HepG2 (cell line): ENCODE measurements around the gene LPO. TPM values are rescaled to one million over a fixed set of nuclear protein-coding genes. Genes with fewer than 3 reads are reported as not detected.

Source experiments
- ATAC-seq: fragments of 200-7000 bp; cut with Tn5 transposase; 3 replicates; pipeline ENCODE4 v1.9.1; 2020; ENCODE audit warnings: mild to moderate bottlenecking, moderate library complexity
- BruUV-seq: library from RNA; stranded (reverse); fragments of 400-500 nt; replicated peaks from 2 replicates; lab custom pipeline; 2021; lab: Mats Ljungman, UMichigan
- CTCF ChIA-PET: fragments of 300-600 bp; formaldehyde crosslinking; extraction: SDS; loops from one replicate; lab custom pipeline; 2021; ENCODE audit warnings: low total read pairs, inconsistent platforms, low intra/inter-chr PET ratio; lab: Yijun Ruan, JAX
- POLR2A ChIA-PET: fragments of 350-600 bp; sonication (Branson Sonifier 250); formaldehyde crosslinking; loops from one replicate; lab custom pipeline; 2020; ENCODE audit warnings: antibody characterized with exemption, inconsistent platforms; lab: Yijun Ruan, JAX
- DNase-seq: peaks from one replicate; pipeline ENCODE4 v3.0.0-alpha.2; 2015; ENCODE audit warnings: low spot score
- FAIRE-seq: peaks from 3 replicates; lab custom pipeline; 2011; peaks lifted over from hg19 to GRCh38; lab: Jason Lieb, UNC
- H2AFZ ChIP-seq: one replicate; pipeline ENCODE4 v1.6.1; 2011; ENCODE audit warnings: low read length, inconsistent platforms
- H3K27ac ChIP-seq: fragments of 300-600 bp; 3 replicates; pipeline ENCODE4 v1.8.0; 2011; ENCODE audit warnings: mixed run types, mild to moderate bottlenecking, mixed read lengths, low read length, inconsistent platforms; ENCODE audit not compliant: insufficient read depth; ENCODE audit errors: extremely low read length
- H3K27me3 ChIP-seq, 2 experiments: fragments of 200-600 bp in 1 of 2; 2 replicates in 1 of 2; 3 replicates in 1 of 2; pipeline versions ENCODE4 v1.6.0 to v1.8.0; 2011; ENCODE audit warnings: low read length in 2 of 2, mild to moderate bottlenecking in 2 of 2, moderate library complexity in 2 of 2, inconsistent platforms in 1 of 2; ENCODE audit not compliant: insufficient read depth in 2 of 2, control insufficient read depth in 1 of 2
- H3K36me3 ChIP-seq, 2 experiments: fragments of 200-600 bp in 1 of 2; replicated peaks in 1 of 2; 2 replicates in 1 of 2; 3 replicates in 1 of 2; pipeline versions ENCODE4 v1.5.1 to v1.8.0; 2011; ENCODE audit warnings: low read length in 2 of 2, inconsistent platforms in 1 of 2; ENCODE audit not compliant: insufficient read depth in 2 of 2, control insufficient read depth in 1 of 2
- H3K4me1 ChIP-seq: 2 replicates; pipeline ENCODE4 v1.5.1; 2012; ENCODE audit warnings: low read length, inconsistent platforms; ENCODE audit not compliant: insufficient read depth
- H3K4me2 ChIP-seq: 2 replicates; pipeline ENCODE4 v1.6.0; 2011; ENCODE audit warnings: low read depth, low read length, inconsistent platforms
- H3K4me3 ChIP-seq, 3 experiments: fragments of 200-600 bp in 1 of 3; sonication (generic), shearing (Covaris generic) in 1 of 3; replicated peaks in 1 of 3; 2 replicates each; pipeline ENCODE4 v1.5.1; 2011 to 2016; ENCODE audit warnings: low read length in 3 of 3, inconsistent platforms in 2 of 3, low read depth in 2 of 3, mild to moderate bottlenecking in 2 of 3, control low read depth in 1 of 3, mixed read lengths in 1 of 3; ENCODE audit not compliant: insufficient read depth in 1 of 3
- H3K79me2 ChIP-seq: one replicate; pipeline ENCODE4 v1.6.1; 2011; ENCODE audit warnings: low read length, inconsistent platforms; ENCODE audit not compliant: insufficient read depth
- H3K9ac ChIP-seq: 2 replicates; pipeline ENCODE4 v1.6.0; 2011; ENCODE audit warnings: mild to moderate bottlenecking, low read depth, low read length, inconsistent platforms; ENCODE audit not compliant: insufficient read depth
- H3K9me3 ChIP-seq: 2 replicates; pipeline ENCODE4 v1.5.1; 2012; ENCODE audit warnings: mild to moderate bottlenecking, low read length
- H4K20me1 ChIP-seq: 2 replicates; pipeline ENCODE4 v1.6.0; 2011; ENCODE audit warnings: inconsistent platforms, mild to moderate bottlenecking, low read length, moderate library complexity; ENCODE audit not compliant: insufficient read depth
- FOXK2 ChIP-seq: fragments of 450-650 bp; IDR thresholded peaks from 2 replicates; pipeline ENCODE4 v1.6.1; 2016
- HNF4A ChIP-seq: sonication (generic); formaldehyde crosslinking; IDR thresholded peaks from 2 replicates; pipeline ENCODE4 v1.4.0; 2020; ENCODE audit warnings: missing genetic modification reagents
- IRF2 ChIP-seq: IDR thresholded peaks from 2 replicates; pipeline ENCODE4 v1.6.1; 2018; ENCODE audit warnings: missing genetic modification reagents, missing compliant biosample characterization
- ISL2 ChIP-seq: sonication (generic); formaldehyde crosslinking; IDR thresholded peaks from 2 replicates; pipeline ENCODE4 v1.5.0; 2020; ENCODE audit warnings: missing genetic modification reagents
- KDM6A ChIP-seq: IDR thresholded peaks from 2 replicates; pipeline ENCODE4 v1.6.1; 2016; ENCODE audit warnings: low read depth
- POLR2G ChIP-seq: fragments of 200-400 bp; formaldehyde crosslinking; IDR thresholded peaks from 2 replicates; pipeline ENCODE4 v1.6.1; 2018; ENCODE audit warnings: mild to moderate bottlenecking, low read depth, low read length, moderate library complexity
- PREB ChIP-seq: sonication (generic); formaldehyde crosslinking; IDR thresholded peaks from 2 replicates; pipeline ENCODE4 v1.4.0; 2020; ENCODE audit warnings: missing genetic modification reagents
- SAP130 ChIP-seq: IDR thresholded peaks from 2 replicates; pipeline ENCODE4 v1.6.1; 2016; ENCODE audit warnings: low read depth
- SNRNP70 ChIP-seq: fragments of 200-400 bp; formaldehyde crosslinking; IDR thresholded peaks from 2 replicates; pipeline ENCODE4 v1.6.1; 2017; ENCODE audit warnings: mild to moderate bottlenecking, low read depth, low read length, moderate library complexity
- TIGD3 ChIP-seq: sonication (generic); formaldehyde crosslinking; IDR thresholded peaks from 2 replicates; pipeline ENCODE4 v1.5.1; 2020; ENCODE audit warnings: mild to moderate bottlenecking, missing genetic modification reagents, borderline replicate concordance
- ZBTB2 ChIP-seq: sonication (generic); formaldehyde crosslinking; IDR thresholded peaks from 2 replicates; pipeline ENCODE4 v1.8.0; 2022; ENCODE audit warnings: low read depth, missing genetic modification reagents
- ZIK1 ChIP-seq: sonication (generic); formaldehyde crosslinking; IDR thresholded peaks from 2 replicates; pipeline ENCODE4 v1.5.0; 2020; ENCODE audit warnings: mild to moderate bottlenecking, low read depth, missing genetic modification reagents, borderline replicate concordance
- ZNF264 ChIP-seq: sonication (generic); formaldehyde crosslinking; IDR thresholded peaks from 2 replicates; pipeline ENCODE4 v1.4.0; 2020; ENCODE audit warnings: missing genetic modification reagents
- ZNF704 ChIP-seq: sonication (generic); formaldehyde crosslinking; IDR thresholded peaks from 2 replicates; pipeline ENCODE4 v1.8.1; 2023; ENCODE audit warnings: mild to moderate bottlenecking, inconsistent platforms, moderate library complexity, missing genetic modification reagents, borderline replicate concordance
- ZZZ3 ChIP-seq: sonication (generic); formaldehyde crosslinking; IDR thresholded peaks from 2 replicates; pipeline ENCODE4 v1.4.0; 2020; ENCODE audit warnings: missing genetic modification reagents, mild to moderate bottlenecking, borderline replicate concordance
- WGBS: methylation state at CpG from one replicate; pipeline ENCODE4 v1.1.6; 2017; ENCODE audit warnings: low lambda C conversion rate; 5-methylcytosine and 5-hydroxymethylcytosine counted together
- in situ Hi-C: cut with HindIII; loops from 2 replicates; pipeline ENCODE4 v1.10.0; 2017; ENCODE audit warnings: low pct_unique_long_range_greater_than_20kb; ENCODE audit not compliant: extremely low pct_ligation_motif_present
- intact Hi-C: fragments of 100-400 bp; cut with micrococcal nuclease; formaldehyde crosslinking; loops from one replicate; pipeline ENCODE4 v1.10.0; 2022; ENCODE audit not compliant: unreplicated experiment
- polyA plus RNA-seq, 8 experiments: library from polyadenylated mRNA; depleted of rRNA in 3 of 8; stranded (reverse) in 7 of 8; unstranded in 1 of 8; fragments of >200 nt; fragmentation: Illumina TruSeq in 4 of 8; extraction: Trizol in 4 of 8; gene quantifications; 2 replicates each; pipeline versions ENCODE4 v1.2.1 to v1.2.3, GENCODE V29; 2011 to 2016; ENCODE audit warnings: low read depth in 4 of 8, missing spikeins in 1 of 8, mixed read lengths in 1 of 8; ENCODE audit not compliant: insufficient read depth in 1 of 8
- total RNA-seq, 5 experiments: library from RNA; depleted of rRNA; stranded (reverse); fragments of >200 nt; fragmentation: Illumina TruSeq; extraction: Trizol; gene quantifications; 2 replicates each; pipeline ENCODE4 v1.2.3, GENCODE V29; 2016; ENCODE audit warnings: low read depth in 1 of 5

LPO gene
- total and polyA plus RNA-seq, 2 of the 13 experiments (the other 11 are each of a cell fraction or from before 2014, with no cell fraction given): not detected

GRCh38 chr17:58219007-58219788 is 19.2 kb upstream of the LPO start, which contains the start of gene MKS1:
Gene MKS1 (minus strand): TSS chr17:58219255. CDS start chr17:58219230, 25 bp downstream.
- Histone ChIP-seq H3K27ac (peak within 1 kb of the TSS; percentile 72), H3K79me2 (no peaks in the 10 kb centered on the region), H3K27me3 (peaks cover 0 to 3% of the 10 kb centered on the region in 2 experiments; a peak in 1 of 5 replicates), H3K4me1 (peaks cover 19% of the 10 kb centered on the region), H3K4me3 (peak within 1 kb of the TSS; percentile 79 to 88 (median 87)), H3K36me3 (peaks cover 5 to 6% of the 10 kb centered on the region in 2 experiments; a peak in 4 of 5 replicates), H3K4me2 (peak within 1 kb of the TSS; percentile 100), H3K9me3 (no peaks in the 10 kb centered on the region), H3K9ac (peak within 1 kb of the TSS; percentile 87), H2AFZ (peak within 1 kb of the TSS; percentile 100), H4K20me1 (no peaks in the 10 kb centered on the region)
- peak; percentile 90 for DNase-seq
- no TSS peak for BruUV-seq
- in situ Hi-C loops (no loop called here), intact Hi-C loops (no loop called here)
- POLR2A ChIA-PET: interaction anchor here (0.8 to 1.3 kb wide), 5 partner anchors 11 to 136 kb away, joined by 3 to 7 read pairs (median 3); partner anchors contain the start of gene DYNLL2
- 5% methylated on average over 14 of the region's 56 CpGs for WGBS
- peak; percentile 99 for ATAC-seq
- CTCF ChIA-PET: interaction anchor here (1.1 to 1.3 kb wide), 2 partner anchors 19 to 31 kb away, joined by 3 to 4 read pairs; no protein-coding TSS in a partner anchor
- FAIRE-seq: peak; percentile 92
- TF ChIP-seq POLR2G (peak; percentile 92), ZBTB2 (peak; percentile 52; the same call in 1 of the 2 replicates), SNRNP70 (no peak), ZNF704 (no peak; the same call in none of the 2 replicates), ZZZ3 (CRISPR knock-in tag) (no peak; the same call in 1 of the 2 replicates), IRF2 (CRISPR knock-in tag) (peak; percentile 94), ZIK1 (CRISPR knock-in tag) (peak; percentile 74; the same call in 1 of the 2 replicates), SAP130 (CRISPR knock-in tag) (peak; percentile 99), ISL2 (CRISPR knock-in tag) (peak; percentile 62; the same call in 1 of the 2 replicates), KDM6A (0 out of 2 replicates have a peak, but pooled peaks have one; percentile 8), HNF4A (CRISPR knock-in tag) (no peak; the same call in 1 of the 2 replicates), PREB (CRISPR knock-in tag) (0 out of 2 replicates have a peak, but pooled peaks have one; percentile 32), TIGD3 (CRISPR knock-in tag) (no peak), FOXK2 (0 out of 2 replicates have a peak, but pooled peaks have one; percentile 42), ZNF264 (peak; percentile 50; the same call in 1 of the 2 replicates)
